GM20431 (cell line): ENCODE data around the gene ANKRD11.

Experiments used
- in situ Hi-C: fragments of 300-500 bp; cut with MseI, MboI; formaldehyde crosslinking; loops from one replicate; pipeline ENCODE4 v1.15.0; 2020; ENCODE audit warnings: low sequenced_read_pairs; ENCODE audit not compliant: unreplicated experiment

The ANKRD11 gene

GRCh38 chr16:89237733-89238132, 252.6 kb downstream of the ANKRD11 start:
- in situ Hi-C loops = no loop called here

GRCh38 chr16:89233678-89234490, 256.5 kb downstream of the ANKRD11 start:
- in situ Hi-C loops = no loop called here

GRCh38 chr16:89232107-89232506, 258.3 kb downstream of the ANKRD11 start:
- in situ Hi-C loops = no loop called here

- in situ Hi-C loops = no loop called here
Measured at GRCh38 chr16:89230255-89230654, 260.1 kb downstream of the ANKRD11 start.

- in situ Hi-C loops = no loop called here
Measured at GRCh38 chr16:89224665-89225064, 265.7 kb downstream of the ANKRD11 start.

GRCh38 chr16:89222931-89223330, 267.4 kb downstream of the ANKRD11 start:
- in situ Hi-C loops = no loop called here

- in situ Hi-C loops = no loop called here
Measured at GRCh38 chr16:89221604-89222003, 268.8 kb downstream of the ANKRD11 start.

GRCh38 chr16:89219365-89219764, 271.0 kb downstream of the ANKRD11 start:
- in situ Hi-C loops = no loop called here
